IMR-90 (cell line): ENCODE data around the gene ZSCAN29. TPM values are rescaled to one million over a fixed set of nuclear protein-coding genes. Genes with fewer than 3 reads are reported as not detected.

Experiments used
- ATAC-seq: fragments of 200-7000 bp; cut with Tn5 transposase; 2 replicates; pipeline ENCODE4 v1.9.1; 2020; ENCODE audit warnings: low read depth, mild to moderate bottlenecking, moderate library complexity
- BruUV-seq: library from RNA; stranded (reverse); fragments of 400-500 nt; replicated peaks from 2 replicates; lab custom pipeline; 2021; lab: Mats Ljungman, UMichigan
- CTCF ChIA-PET: fragments of 300-600 bp; formaldehyde crosslinking; extraction: SDS; loops from one replicate; lab custom pipeline; 2021; ENCODE audit warnings: antibody characterized with exemption; lab: Yijun Ruan, JAX
- POLR2A ChIA-PET: fragments of 300-600 bp; sonication (Branson Sonifier 250); formaldehyde crosslinking; loops from one replicate; lab custom pipeline; 2022; ENCODE audit warnings: antibody characterized with exemption; ENCODE audit not compliant: unreplicated experiment; lab: Charles Lee
- DNase-seq: peaks from one replicate; pipeline ENCODE4 v3.0.0; 2013
- H2AFZ ChIP-seq: replicated peaks from 2 replicates; pipeline ENCODE3; 2013; ENCODE audit warnings: low read length, mild to moderate bottlenecking; ENCODE audit not compliant: poor library complexity
- H2AK5ac ChIP-seq: 2 replicates; pipeline ENCODE4 v1.6.1; 2013; ENCODE audit warnings: low read depth, low read length, inconsistent platforms
- H2AK9ac ChIP-seq: replicated peaks from 2 replicates; pipeline ENCODE3; 2013; ENCODE audit warnings: mild to moderate bottlenecking, low read depth, low read length, moderate library complexity; ENCODE audit not compliant: poor library complexity
- H2BK120ac ChIP-seq: 2 replicates; pipeline ENCODE4 v1.6.1; 2013; ENCODE audit warnings: low read depth, low read length, inconsistent platforms
- H2BK15ac ChIP-seq: 3 replicates; pipeline ENCODE4 v1.6.1; 2013; ENCODE audit warnings: low read depth, low read length, inconsistent platforms
- H2BK20ac ChIP-seq: 2 replicates; pipeline ENCODE4 v1.6.1; 2013; ENCODE audit warnings: low read depth, mild to moderate bottlenecking, inconsistent platforms, low read length, moderate library complexity
- H2BK5ac ChIP-seq: 2 replicates; pipeline ENCODE4 v1.6.1; 2013; ENCODE audit warnings: mild to moderate bottlenecking, low read depth, low read length, inconsistent platforms; ENCODE audit not compliant: poor library complexity, severe bottlenecking
- H3K14ac ChIP-seq: replicated peaks from 2 replicates; pipeline ENCODE4 v1.6.1; 2013; ENCODE audit warnings: low read depth, low read length, inconsistent platforms
- H3K18ac ChIP-seq: 2 replicates; pipeline ENCODE4 v1.6.1; 2013; ENCODE audit warnings: low read depth, low read length, control low read depth
- H3K23ac ChIP-seq: 2 replicates; pipeline ENCODE4 v1.6.1; 2013; ENCODE audit warnings: low read depth, low read length, inconsistent platforms
- H3K27ac ChIP-seq: 2 replicates; pipeline ENCODE4 v1.5.1; 2013; ENCODE audit warnings: mild to moderate bottlenecking, control low read depth, low read length; ENCODE audit not compliant: insufficient read depth
- H3K27me3 ChIP-seq: 2 replicates; pipeline ENCODE4 v1.6.1; 2013; ENCODE audit warnings: low read length; ENCODE audit not compliant: control insufficient read depth, insufficient read depth
- H3K36me3 ChIP-seq: 2 replicates; pipeline ENCODE4 v1.6.1; 2013; ENCODE audit warnings: low read length, mixed read lengths; ENCODE audit not compliant: control insufficient read depth, insufficient read depth
- H3K4ac ChIP-seq: 2 replicates; pipeline ENCODE4 v1.6.1; 2013; ENCODE audit warnings: low read depth, low read length, inconsistent platforms
- H3K4me1 ChIP-seq: 2 replicates; pipeline ENCODE4 v1.6.1; 2013; ENCODE audit warnings: low read length, mixed read lengths; ENCODE audit not compliant: control insufficient read depth, insufficient read depth
- H3K4me2 ChIP-seq: 2 replicates; pipeline ENCODE4 v1.6.1; 2013; ENCODE audit warnings: low read depth, mild to moderate bottlenecking, control low read depth, low read length, moderate library complexity
- H3K4me3 ChIP-seq: 2 replicates; pipeline ENCODE4 v1.5.1; 2013; ENCODE audit warnings: low read depth, mild to moderate bottlenecking, control low read depth, low read length, moderate library complexity; ENCODE audit not compliant: insufficient read depth
- H3K56ac ChIP-seq: 2 replicates; pipeline ENCODE4 v1.6.1; 2013; ENCODE audit warnings: low read length, inconsistent platforms; ENCODE audit not compliant: insufficient read depth; ENCODE audit errors: extremely low read depth
- H3K79me1 ChIP-seq, 2 experiments: 2 replicates each; pipeline ENCODE4 v1.6.1; 2013; ENCODE audit warnings: low read length in 2 of 2, inconsistent platforms in 1 of 2, low read depth in 1 of 2
- H3K9ac ChIP-seq: 2 replicates; pipeline ENCODE4 v1.6.1; 2013; ENCODE audit warnings: low read depth, low read length, control low read depth
- H3K9me1 ChIP-seq: 2 replicates; pipeline ENCODE4 v1.6.1; 2013; ENCODE audit warnings: low read length, inconsistent platforms; ENCODE audit not compliant: insufficient read depth
- H3K9me3 ChIP-seq: 2 replicates; pipeline ENCODE4 v1.6.1; 2013; ENCODE audit warnings: low read length; ENCODE audit not compliant: control insufficient read depth, insufficient read depth
- H4K20me1 ChIP-seq: 2 replicates; pipeline ENCODE4 v1.6.1; 2013; ENCODE audit warnings: low read length, inconsistent platforms; ENCODE audit not compliant: insufficient read depth
- H4K5ac ChIP-seq: 2 replicates; pipeline ENCODE4 v1.6.1; 2013; ENCODE audit warnings: mild to moderate bottlenecking, low read depth, low read length, control low read depth
- H4K8ac ChIP-seq, 2 experiments: 2 replicates each; pipeline ENCODE4 v1.6.1; 2013; ENCODE audit warnings: low read depth in 2 of 2, low read length in 2 of 2, control low read depth in 1 of 2, inconsistent platforms in 1 of 2
- H4K91ac ChIP-seq: 2 replicates; pipeline ENCODE4 v1.6.1; 2013; ENCODE audit warnings: low read depth, low read length, inconsistent platforms; ENCODE audit not compliant: insufficient read depth
- BHLHE40 ChIP-seq: fragments of 150-350 bp; IDR thresholded peaks from 2 replicates; pipeline ENCODE4 v1.6.1; 2016; ENCODE audit warnings: mild to moderate bottlenecking, low read depth, low read length
- CEBPB ChIP-seq: IDR thresholded peaks from 2 replicates; pipeline ENCODE4 v1.6.1; 2012; ENCODE audit warnings: low read depth, low read length, improper control_type of control experiment
- FOS ChIP-seq: fragments of 150-350 bp; IDR thresholded peaks from 2 replicates; pipeline ENCODE4 v1.6.1; 2016; ENCODE audit warnings: low read depth, low read length
- MAFK ChIP-seq: IDR thresholded peaks from 2 replicates; pipeline ENCODE4 v1.6.1; 2012; ENCODE audit warnings: low read depth, low read length, improper control_type of control experiment
- MAZ ChIP-seq: IDR thresholded peaks from 2 replicates; pipeline ENCODE4 v1.6.1; 2012; ENCODE audit warnings: low read depth, mild to moderate bottlenecking, low read length, improper control_type of control experiment, moderate library complexity, borderline replicate concordance
- MXI1 ChIP-seq: IDR thresholded peaks from 2 replicates; pipeline ENCODE4 v1.6.1; 2012; ENCODE audit warnings: low read depth, mild to moderate bottlenecking, low read length, moderate library complexity, borderline replicate concordance
- NFE2L2 ChIP-seq: fragments of 150-350 bp; IDR thresholded peaks from 2 replicates; pipeline ENCODE4 v1.6.1; 2016; ENCODE audit warnings: low read depth, mild to moderate bottlenecking, low read length
- POLR2A ChIP-seq: IDR thresholded peaks from 2 replicates; pipeline ENCODE4 v1.6.1; 2012; ENCODE audit warnings: mild to moderate bottlenecking, low read depth, low read length
- RAD21 ChIP-seq: IDR thresholded peaks from 2 replicates; pipeline ENCODE4 v1.6.1; 2012; ENCODE audit warnings: low read length, improper control_type of control experiment
- RCOR1 ChIP-seq: IDR thresholded peaks from 2 replicates; pipeline ENCODE4 v1.6.1; 2012; ENCODE audit warnings: mild to moderate bottlenecking, low read length, improper control_type of control experiment; ENCODE audit not compliant: insufficient replicate concordance
- RFX5 ChIP-seq: IDR thresholded peaks from 2 replicates; pipeline ENCODE4 v1.8.0; 2012; ENCODE audit warnings: low read depth, mild to moderate bottlenecking, low read length, moderate library complexity
- SMC3 ChIP-seq: fragments of 150-350 bp; IDR thresholded peaks from 2 replicates; pipeline ENCODE4 v1.6.1; 2016; ENCODE audit warnings: low read depth, mild to moderate bottlenecking, antibody characterized with exemption, low read length, moderate library complexity
- WGBS, 2 experiments: methylation state at CpG; one replicate each; pipeline versions ENCODE4 v1.1.5 to v1.1.7; 2013; ENCODE audit warnings: missing lambda C conversion rate in 2 of 2; ENCODE audit not compliant: insufficient read length in 1 of 2; ENCODE audit errors: extremely low coverage in 2 of 2; 5-methylcytosine and 5-hydroxymethylcytosine counted together
- dilution Hi-C: fragments of 300-500 bp; cut with HindIII; formaldehyde crosslinking; loops from one replicate; pipeline ENCODE4 v1.14.3; 2018; ENCODE audit warnings: low sequenced_read_pairs; ENCODE audit not compliant: unreplicated experiment
- in situ Hi-C: fragments of 300-500 bp; cut with MboI; formaldehyde crosslinking; loops from 3 replicates; pipeline ENCODE4 v1.14.3; 2019; ENCODE audit warnings: low sequenced_read_pairs, inconsistent platforms, mixed read lengths
- intact Hi-C: fragments of 100-400 bp; cut with micrococcal nuclease; formaldehyde crosslinking; loops from 2 replicates; pipeline ENCODE4 v1.10.0; 2022
- polyA plus RNA-seq, 3 experiments: library from polyadenylated mRNA; depleted of rRNA; stranded (reverse); fragments of >200 nt; gene quantifications; 2 replicates each; pipeline ENCODE4 v1.2.3, GENCODE V29; 2012; ENCODE audit warnings: low replicate concordance in 1 of 3
- total RNA-seq: library from RNA; depleted of rRNA; stranded (reverse); fragments of >200 nt; gene quantifications from 2 replicates; pipeline ENCODE4 v1.2.3, GENCODE V29; 2012
- TF ChIP-seq, protein P1 (sequence below): conservative IDR thresholded peaks from 2 replicates; pipeline ENCODE4 v1.5.1; 2012; ENCODE audit warnings: mild to moderate bottlenecking, low read depth, low read length, improper control_type of control experiment
- TF ChIP-seq, protein P2 (sequence below): fragments of 150-350 bp; IDR thresholded peaks from 2 replicates; pipeline ENCODE4 v1.6.1; 2016; ENCODE audit warnings: low read depth, mild to moderate bottlenecking, low read length, moderate library complexity, borderline replicate concordance

The ZSCAN29 gene
- total and polyA plus RNA-seq, 2 of the 4 experiments (the other 2 are of a cell fraction): 6.8 to 8.6 TPM

DNA sequence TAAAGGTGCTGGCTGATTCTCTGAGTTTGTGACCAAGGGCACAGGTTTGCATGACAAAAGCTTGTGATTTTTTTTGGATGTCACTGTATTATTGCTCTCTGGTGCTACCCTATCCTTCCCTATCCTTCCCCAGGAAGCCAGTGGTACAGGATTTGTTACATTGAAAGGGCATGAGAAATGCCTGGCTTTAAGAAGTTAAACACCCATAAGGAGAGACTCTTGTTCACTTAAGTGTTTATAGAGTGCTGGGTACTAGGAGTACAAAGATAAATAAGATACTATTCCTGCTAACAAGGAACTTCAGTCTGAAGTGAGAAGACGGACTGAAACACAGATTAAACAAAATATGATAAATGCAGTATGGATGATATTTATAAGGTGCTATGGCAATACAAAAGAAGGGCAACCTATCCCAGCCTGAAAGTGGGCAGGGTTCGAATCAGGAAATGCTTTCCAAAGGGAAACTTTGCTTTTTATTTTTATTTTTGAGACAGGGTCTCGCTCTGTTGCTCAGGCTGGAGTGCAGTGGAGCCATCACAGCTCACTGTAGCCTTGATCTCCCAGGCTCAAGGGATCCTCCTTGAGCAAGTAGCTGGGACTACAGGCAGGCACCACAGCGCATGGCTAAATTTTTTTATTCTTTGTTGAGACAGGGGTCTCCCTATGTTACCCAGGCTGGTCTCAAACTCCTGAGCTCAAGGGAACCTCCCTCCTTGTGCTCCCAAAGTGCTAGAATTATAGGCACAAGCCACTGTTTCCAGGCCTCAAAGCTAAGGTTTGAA is 51.7 kb downstream of the ZSCAN29 start (continued):
- TF ChIP-seq, protein P1, sequence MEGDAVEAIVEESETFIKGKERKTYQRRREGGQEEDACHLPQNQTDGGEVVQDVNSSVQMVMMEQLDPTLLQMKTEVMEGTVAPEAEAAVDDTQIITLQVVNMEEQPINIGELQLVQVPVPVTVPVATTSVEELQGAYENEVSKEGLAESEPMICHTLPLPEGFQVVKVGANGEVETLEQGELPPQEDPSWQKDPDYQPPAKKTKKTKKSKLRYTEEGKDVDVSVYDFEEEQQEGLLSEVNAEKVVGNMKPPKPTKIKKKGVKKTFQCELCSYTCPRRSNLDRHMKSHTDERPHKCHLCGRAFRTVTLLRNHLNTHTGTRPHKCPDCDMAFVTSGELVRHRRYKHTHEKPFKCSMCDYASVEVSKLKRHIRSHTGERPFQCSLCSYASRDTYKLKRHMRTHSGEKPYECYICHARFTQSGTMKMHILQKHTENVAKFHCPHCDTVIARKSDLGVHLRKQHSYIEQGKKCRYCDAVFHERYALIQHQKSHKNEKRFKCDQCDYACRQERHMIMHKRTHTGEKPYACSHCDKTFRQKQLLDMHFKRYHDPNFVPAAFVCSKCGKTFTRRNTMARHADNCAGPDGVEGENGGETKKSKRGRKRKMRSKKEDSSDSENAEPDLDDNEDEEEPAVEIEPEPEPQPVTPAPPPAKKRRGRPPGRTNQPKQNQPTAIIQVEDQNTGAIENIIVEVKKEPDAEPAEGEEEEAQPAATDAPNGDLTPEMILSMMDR: no peak

DNA sequence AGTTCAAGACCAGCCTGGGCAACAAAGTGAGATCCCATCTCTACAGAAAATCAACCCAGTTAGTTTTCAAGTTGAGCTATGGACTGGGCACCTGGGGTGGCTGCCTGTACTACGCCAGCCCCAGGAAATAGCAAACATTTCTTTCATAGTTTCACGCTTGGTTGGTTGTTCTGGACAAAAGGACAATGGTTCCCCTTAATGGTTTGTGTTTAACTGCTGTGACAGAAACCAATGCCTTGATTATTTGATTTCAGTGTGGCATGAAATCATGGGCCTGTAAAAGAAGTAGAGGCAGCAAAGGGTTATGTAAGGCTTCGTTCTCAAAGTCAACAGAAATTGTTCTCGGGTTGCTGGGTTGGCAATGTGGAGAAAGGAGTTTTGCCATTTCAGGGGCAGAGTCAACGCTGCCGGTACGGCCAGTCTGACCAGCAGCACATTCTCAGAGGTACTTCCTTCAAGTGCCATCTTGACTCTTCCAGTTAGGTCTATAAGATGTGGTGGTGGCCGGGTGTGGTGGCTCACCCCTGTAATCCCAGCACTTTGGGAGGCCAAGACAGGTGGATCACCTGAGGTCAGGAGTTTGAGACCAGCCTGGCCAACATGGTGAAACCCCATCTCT is 53.2 kb downstream of the ZSCAN29 start:
- ChIA-PET POLR2A (no interaction called here), CTCF (no interaction called here)
- dilution Hi-C loops: no loop called here
- Histone ChIP-seq H3K27ac (no peak overlapping the region), H4K20me1 (no peaks in the 10 kb centered on the region), H2AK5ac (no peak overlapping the region), H4K5ac (no peak overlapping the region), H3K9me1 (no peaks in the 10 kb centered on the region; the same call in 1 of the 2 replicates), H3K14ac (no peak overlapping the region), H3K23ac (no peak overlapping the region), H3K18ac (no peak overlapping the region), H4K8ac (no peak overlapping the region), H2BK15ac (no peak overlapping the region), H2BK5ac (no peak overlapping the region), H3K9me3 (no peaks in the 10 kb centered on the region; the same call in 1 of the 2 replicates), H3K4me1 (peaks cover 2% of the 10 kb centered on the region; the same call in 1 of the 2 replicates), H3K36me3 (no peaks in the 10 kb centered on the region), H2BK120ac (no peak overlapping the region), H4K91ac (no peak overlapping the region), H2AK9ac (no peak overlapping the region), H3K4me3 (no peak overlapping the region), H3K4ac (no peak overlapping the region), H2AFZ (no peak overlapping the region), H2BK20ac (no peak overlapping the region), H3K79me1 (no peaks in the 10 kb centered on the region), H3K56ac (no peak overlapping the region), H3K4me2 (no peak overlapping the region), H3K27me3 (peaks cover 30% of the 10 kb centered on the region), H3K9ac (no peak overlapping the region)
- DNase-seq: no peak
- no CpG with 5 or more reads among the region's 8 CpGs for WGBS, 2 experiments
- in situ Hi-C loops: no loop called here
- intact Hi-C loops: no loop called here
- no TSS peak for BruUV-seq
- ATAC-seq: no peak
- TF ChIP-seq MAZ (no peak), RFX5 (no peak), RCOR1 (no peak), MXI1 (no peak), RAD21 (no peak), BHLHE40 (no peak), POLR2A (no peak), FOS (no peak), CEBPB (no peak), NFE2L2 (no peak), SMC3 (no peak), MAFK (no peak)
- TF ChIP-seq, protein P2, sequence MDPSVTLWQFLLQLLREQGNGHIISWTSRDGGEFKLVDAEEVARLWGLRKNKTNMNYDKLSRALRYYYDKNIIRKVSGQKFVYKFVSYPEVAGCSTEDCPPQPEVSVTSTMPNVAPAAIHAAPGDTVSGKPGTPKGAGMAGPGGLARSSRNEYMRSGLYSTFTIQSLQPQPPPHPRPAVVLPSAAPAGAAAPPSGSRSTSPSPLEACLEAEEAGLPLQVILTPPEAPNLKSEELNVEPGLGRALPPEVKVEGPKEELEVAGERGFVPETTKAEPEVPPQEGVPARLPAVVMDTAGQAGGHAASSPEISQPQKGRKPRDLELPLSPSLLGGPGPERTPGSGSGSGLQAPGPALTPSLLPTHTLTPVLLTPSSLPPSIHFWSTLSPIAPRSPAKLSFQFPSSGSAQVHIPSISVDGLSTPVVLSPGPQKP: no peak
